Neutrophil (primary cell): ENCODE results near the gene CCDC38.
A peak's percentile ranks its signal among the peaks of the same experiment; 100 is the strongest.

Source experiments
- H3K27ac ChIP-seq: fragments of 200-600 bp; sonication (generic); 2 replicates; pipeline ENCODE4 v1.5.1; 2016; ENCODE audit warnings: mild to moderate bottlenecking, moderate library complexity
- H3K27me3 ChIP-seq: fragments of 200-600 bp; sonication (generic); 2 replicates; pipeline ENCODE4 v1.6.0; 2016; ENCODE audit warnings: mild to moderate bottlenecking
- H3K36me3 ChIP-seq: fragments of 200-600 bp; sonication (generic); 2 replicates; pipeline ENCODE4 v1.5.1; 2017
- H3K4me1 ChIP-seq, 2 experiments: fragments of 200-600 bp in 1 of 2; sonication (generic) in 1 of 2; 1 replicate in 1 of 2; 2 replicates in 1 of 2; pipeline versions ENCODE4 v1.5.1 to v1.6.1; 2013 to 2016; ENCODE audit warnings: low read depth in 1 of 2, low read length in 1 of 2, mild to moderate bottlenecking in 1 of 2, moderate library complexity in 1 of 2; ENCODE audit not compliant: control insufficient read depth in 1 of 2, insufficient read depth in 1 of 2
- H3K4me3 ChIP-seq, 2 experiments: fragments of 200-600 bp in 1 of 2; sonication (generic) in 1 of 2; 1 replicate in 1 of 2; 2 replicates in 1 of 2; pipeline ENCODE4 v1.5.1; 2013 to 2016; ENCODE audit warnings: low read depth in 1 of 2, low read length in 1 of 2, mild to moderate bottlenecking in 1 of 2, moderate library complexity in 1 of 2
- H3K9me3 ChIP-seq: fragments of 200-600 bp; sonication (generic); 2 replicates; pipeline ENCODE4 v1.5.1; 2016
- TF ChIP-seq, protein P1 (sequence below): fragments of 200-600 bp; sonication (generic); IDR thresholded peaks from 2 replicates; pipeline ENCODE4 v1.5.1; 2016; ENCODE audit warnings: antibody characterized with exemption

The CCDC38 gene

DNA sequence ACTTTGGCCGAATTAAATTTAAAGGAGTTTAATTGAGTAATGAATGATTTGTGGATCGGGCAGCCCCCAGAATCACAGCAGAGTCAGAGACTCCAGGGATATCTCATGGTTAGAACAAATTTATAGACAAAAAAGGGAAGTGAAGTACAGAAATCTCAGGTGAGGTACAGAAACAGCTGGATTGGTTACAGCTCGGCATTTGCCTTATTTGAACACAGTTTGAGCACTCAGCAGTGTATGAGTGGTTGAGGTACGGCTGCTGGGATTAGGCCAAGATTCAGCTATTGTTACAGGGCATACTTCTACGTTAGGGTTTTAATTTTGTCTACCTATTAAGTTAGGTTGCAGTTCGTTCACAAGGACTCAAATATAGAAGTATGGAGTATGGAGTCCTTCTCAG, 23.3 kb downstream of the CCDC38 start:
- TF ChIP-seq, protein P1, sequence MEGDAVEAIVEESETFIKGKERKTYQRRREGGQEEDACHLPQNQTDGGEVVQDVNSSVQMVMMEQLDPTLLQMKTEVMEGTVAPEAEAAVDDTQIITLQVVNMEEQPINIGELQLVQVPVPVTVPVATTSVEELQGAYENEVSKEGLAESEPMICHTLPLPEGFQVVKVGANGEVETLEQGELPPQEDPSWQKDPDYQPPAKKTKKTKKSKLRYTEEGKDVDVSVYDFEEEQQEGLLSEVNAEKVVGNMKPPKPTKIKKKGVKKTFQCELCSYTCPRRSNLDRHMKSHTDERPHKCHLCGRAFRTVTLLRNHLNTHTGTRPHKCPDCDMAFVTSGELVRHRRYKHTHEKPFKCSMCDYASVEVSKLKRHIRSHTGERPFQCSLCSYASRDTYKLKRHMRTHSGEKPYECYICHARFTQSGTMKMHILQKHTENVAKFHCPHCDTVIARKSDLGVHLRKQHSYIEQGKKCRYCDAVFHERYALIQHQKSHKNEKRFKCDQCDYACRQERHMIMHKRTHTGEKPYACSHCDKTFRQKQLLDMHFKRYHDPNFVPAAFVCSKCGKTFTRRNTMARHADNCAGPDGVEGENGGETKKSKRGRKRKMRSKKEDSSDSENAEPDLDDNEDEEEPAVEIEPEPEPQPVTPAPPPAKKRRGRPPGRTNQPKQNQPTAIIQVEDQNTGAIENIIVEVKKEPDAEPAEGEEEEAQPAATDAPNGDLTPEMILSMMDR, result no peak
- H3K27ac ChIP-seq, result no peak overlapping the region

DNA sequence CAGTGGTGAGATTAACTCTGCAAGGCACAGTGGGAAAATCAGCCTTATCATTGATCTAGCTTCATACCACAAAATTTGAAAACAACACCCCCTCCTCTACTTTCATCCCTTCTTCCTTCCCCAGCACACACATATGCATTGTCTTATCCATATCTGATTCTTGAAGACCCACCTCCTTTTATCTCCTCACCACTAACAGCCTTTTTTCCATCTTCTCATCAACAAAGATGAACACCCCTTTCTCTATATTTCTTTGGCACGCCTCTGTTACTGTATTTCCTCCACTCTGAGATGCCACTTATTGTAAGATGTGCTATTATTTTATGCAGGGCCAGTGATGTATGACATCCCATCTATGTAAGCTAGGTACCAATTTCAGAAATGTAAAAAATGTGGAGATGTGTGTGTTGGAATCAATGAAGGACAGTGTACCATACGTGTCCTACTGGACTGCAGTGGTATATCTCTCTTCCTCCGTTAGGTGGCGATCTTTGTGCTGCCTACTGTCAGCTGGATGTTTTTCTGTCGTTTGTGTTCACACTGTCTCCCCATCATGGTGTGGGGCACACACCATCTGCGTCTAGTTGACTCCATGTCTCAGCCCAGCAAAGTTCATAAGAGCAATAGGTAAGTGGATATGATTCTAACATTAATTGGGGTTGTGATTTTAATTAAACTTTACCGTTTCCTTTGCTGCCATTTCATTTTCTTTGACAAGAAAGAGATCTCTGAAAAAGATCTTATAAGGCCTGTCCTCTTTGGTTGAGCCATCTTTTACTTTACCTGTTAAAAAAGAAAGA, 24.0 kb downstream of the CCDC38 start:
- H3K4me3 ChIP-seq, result no peak overlapping the region
- TF ChIP-seq, protein P1, result peak; percentile 80
- H3K9me3 ChIP-seq, result no peaks in the 10 kb centered on the region
- peaks cover 2 to 3% of the 10 kb centered on the region in 2 experiments for H3K4me1 ChIP-seq
- H3K36me3 ChIP-seq, result no peaks in the 10 kb centered on the region
- no peak overlapping the region for H3K27ac ChIP-seq
- H3K27me3 ChIP-seq, result peaks cover 11% of the 10 kb centered on the region

More for the DNA sequence above, 23.3 kb downstream of the CCDC38 start:
- H3K4me3 ChIP-seq, result no peak overlapping the region
- no peaks in the 10 kb centered on the region for H3K36me3 ChIP-seq
- no peaks in the 10 kb centered on the region for H3K4me1 ChIP-seq
- peaks cover 11% of the 10 kb centered on the region for H3K27me3 ChIP-seq
- no peaks in the 10 kb centered on the region for H3K9me3 ChIP-seq

DNA sequence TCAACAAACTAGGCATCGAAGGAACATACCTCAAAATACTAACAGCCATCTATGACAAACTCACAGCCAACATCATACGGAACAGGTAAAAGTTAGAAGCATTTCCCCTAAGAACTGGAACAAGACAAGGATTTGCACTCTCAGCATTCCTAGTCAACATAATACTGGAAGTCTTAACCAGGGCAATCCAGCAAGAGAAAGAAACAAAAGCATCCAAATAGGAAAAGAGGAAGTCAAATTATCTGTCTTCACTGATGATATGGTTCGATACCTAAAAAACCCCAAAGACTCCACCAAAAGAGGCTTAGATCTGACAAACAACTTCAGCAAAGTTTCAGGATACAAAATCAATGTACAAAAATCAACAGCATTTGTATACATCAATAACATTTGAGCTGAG, 32.5 kb downstream of the CCDC38 start:
- H3K27me3 ChIP-seq, result peaks cover 21% of the 10 kb centered on the region
- H3K4me3 ChIP-seq, result no peak overlapping the region
- no peak overlapping the region for H3K27ac ChIP-seq
- TF ChIP-seq, protein P1, result no peak
- peaks cover 6% of the 10 kb centered on the region in 2 experiments for H3K4me1 ChIP-seq
- H3K36me3 ChIP-seq, result no peaks in the 10 kb centered on the region
- no peaks in the 10 kb centered on the region for H3K9me3 ChIP-seq

- Histone ChIP-seq H3K4me1 (peaks cover 6% of the 10 kb centered on the region in 2 experiments), H3K27ac (no peak overlapping the region), H3K36me3 (no peaks in the 10 kb centered on the region), H3K9me3 (no peaks in the 10 kb centered on the region), H3K4me3 (no peak overlapping the region), H3K27me3 (peaks cover 34% of the 10 kb centered on the region)
- TF ChIP-seq, protein P1, result no peak
Observed at GRCh38 chr12:95908573-95908972, 33.8 kb downstream of the CCDC38 start.

GRCh38 chr12:95898081-95898480, 44.3 kb downstream of the CCDC38 start:
- H3K4me1 ChIP-seq, result no peaks in the 10 kb centered on the region
- peaks cover 31% of the 10 kb centered on the region for H3K27me3 ChIP-seq
- no peak overlapping the region for H3K4me3 ChIP-seq
- TF ChIP-seq, protein P1, result no peak
- H3K27ac ChIP-seq, result no peak overlapping the region
- H3K36me3 ChIP-seq, result no peaks in the 10 kb centered on the region
- no peaks in the 10 kb centered on the region for H3K9me3 ChIP-seq
